Calu3 (cell line): ENCODE measurements around the gene TNFSF11. TPM values are rescaled to one million over a fixed set of nuclear protein-coding genes. Genes with fewer than 3 reads are reported as not detected.

Experiments
- BruUV-seq: library from RNA; stranded (reverse); fragments of 400-500 nt; replicated peaks from 2 replicates; lab custom pipeline; 2021; lab: Mats Ljungman, UMichigan
- CTCF ChIA-PET: fragments of 300-600 bp; sonication (Branson Sonifier 250); formaldehyde crosslinking; loops from one replicate; lab custom pipeline; 2022; ENCODE audit warnings: antibody characterized with exemption; lab: Charles Lee
- DNase-seq: peaks from one replicate; pipeline ENCODE4 v3.0.0; 2022
- H3K27ac Mint-ChIP-seq: one replicate; pipeline ENCODE4 v1.8.0; 2022; ENCODE audit warnings: mixed read lengths; ENCODE audit not compliant: unreplicated experiment
- H3K27me3 Mint-ChIP-seq: one replicate; pipeline ENCODE4 v1.8.0; 2022; ENCODE audit warnings: mixed read lengths; ENCODE audit not compliant: unreplicated experiment
- H3K36me3 Mint-ChIP-seq: one replicate; pipeline ENCODE4 v1.8.0; 2022; ENCODE audit warnings: mild to moderate bottlenecking, moderate library complexity, mixed read lengths; ENCODE audit not compliant: insufficient read depth, unreplicated experiment
- H3K4me1 Mint-ChIP-seq: one replicate; pipeline ENCODE4 v1.8.0; 2022; ENCODE audit warnings: mild to moderate bottlenecking, low read depth, mixed read lengths; ENCODE audit not compliant: unreplicated experiment
- H3K4me3 Mint-ChIP-seq: one replicate; pipeline ENCODE4 v1.8.0; 2022; ENCODE audit warnings: mild to moderate bottlenecking, low read depth, moderate library complexity, mixed read lengths; ENCODE audit not compliant: unreplicated experiment
- H3K9me3 Mint-ChIP-seq: one replicate; pipeline ENCODE4 v1.8.0; 2022; ENCODE audit warnings: low read depth, mixed read lengths; ENCODE audit not compliant: unreplicated experiment
- intact Hi-C: fragments of 100-400 bp; cut with micrococcal nuclease; formaldehyde crosslinking; loops from one replicate; pipeline ENCODE4 v1.10.0; 2022; ENCODE audit not compliant: unreplicated experiment
- total RNA-seq: library from RNA; stranded (reverse); gene quantifications from 2 replicates; pipeline ENCODE4 v1.2.3, GENCODE V29; 2022
- TF ChIP-seq, protein P1 (sequence below): fragments of 200-600 bp; IDR thresholded peaks from one replicate; pipeline ENCODE4 v1.8.0; 2022; ENCODE audit warnings: antibody characterized with exemption; ENCODE audit not compliant: unreplicated experiment

The TNFSF11 gene
- total RNA-seq, 1 experiment from 2014 or later = 0.26 TPM

DNA sequence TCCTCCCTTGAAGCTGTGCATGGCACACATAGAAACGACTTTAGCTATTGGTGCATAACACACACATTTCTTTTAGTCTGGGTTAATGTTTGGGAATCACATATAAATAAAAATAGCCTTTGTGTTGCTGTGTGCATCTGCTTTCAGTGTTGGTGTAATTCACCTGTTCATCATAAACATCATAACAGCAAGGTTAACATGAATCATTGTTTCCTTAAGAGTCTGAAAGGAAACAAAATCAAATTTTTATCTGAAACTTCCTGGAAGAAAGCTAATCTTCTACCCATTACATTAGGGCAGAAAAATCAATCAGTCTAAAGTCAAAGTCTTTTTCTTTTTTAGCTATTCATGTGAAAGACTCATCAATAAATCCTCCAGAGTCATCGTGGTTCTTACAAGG lies 35.0 kb upstream of the TNFSF11 start:
- H3K27ac Mint-ChIP-seq = peak overlapping the region; percentile 35
- H3K27me3 Mint-ChIP-seq = no peaks in the 10 kb centered on the region
- intact Hi-C loops = no loop called here
- no peaks in the 10 kb centered on the region for H3K9me3 Mint-ChIP-seq
- no peak for DNase-seq
- no TSS peak for BruUV-seq
- CTCF ChIA-PET = no interaction called here
- TF ChIP-seq, protein P1, sequence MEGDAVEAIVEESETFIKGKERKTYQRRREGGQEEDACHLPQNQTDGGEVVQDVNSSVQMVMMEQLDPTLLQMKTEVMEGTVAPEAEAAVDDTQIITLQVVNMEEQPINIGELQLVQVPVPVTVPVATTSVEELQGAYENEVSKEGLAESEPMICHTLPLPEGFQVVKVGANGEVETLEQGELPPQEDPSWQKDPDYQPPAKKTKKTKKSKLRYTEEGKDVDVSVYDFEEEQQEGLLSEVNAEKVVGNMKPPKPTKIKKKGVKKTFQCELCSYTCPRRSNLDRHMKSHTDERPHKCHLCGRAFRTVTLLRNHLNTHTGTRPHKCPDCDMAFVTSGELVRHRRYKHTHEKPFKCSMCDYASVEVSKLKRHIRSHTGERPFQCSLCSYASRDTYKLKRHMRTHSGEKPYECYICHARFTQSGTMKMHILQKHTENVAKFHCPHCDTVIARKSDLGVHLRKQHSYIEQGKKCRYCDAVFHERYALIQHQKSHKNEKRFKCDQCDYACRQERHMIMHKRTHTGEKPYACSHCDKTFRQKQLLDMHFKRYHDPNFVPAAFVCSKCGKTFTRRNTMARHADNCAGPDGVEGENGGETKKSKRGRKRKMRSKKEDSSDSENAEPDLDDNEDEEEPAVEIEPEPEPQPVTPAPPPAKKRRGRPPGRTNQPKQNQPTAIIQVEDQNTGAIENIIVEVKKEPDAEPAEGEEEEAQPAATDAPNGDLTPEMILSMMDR = no peak
- H3K4me1 Mint-ChIP-seq = peaks cover 17% of the 10 kb centered on the region
- no peaks in the 10 kb centered on the region for H3K36me3 Mint-ChIP-seq
- H3K4me3 Mint-ChIP-seq = no peak overlapping the region

DNA sequence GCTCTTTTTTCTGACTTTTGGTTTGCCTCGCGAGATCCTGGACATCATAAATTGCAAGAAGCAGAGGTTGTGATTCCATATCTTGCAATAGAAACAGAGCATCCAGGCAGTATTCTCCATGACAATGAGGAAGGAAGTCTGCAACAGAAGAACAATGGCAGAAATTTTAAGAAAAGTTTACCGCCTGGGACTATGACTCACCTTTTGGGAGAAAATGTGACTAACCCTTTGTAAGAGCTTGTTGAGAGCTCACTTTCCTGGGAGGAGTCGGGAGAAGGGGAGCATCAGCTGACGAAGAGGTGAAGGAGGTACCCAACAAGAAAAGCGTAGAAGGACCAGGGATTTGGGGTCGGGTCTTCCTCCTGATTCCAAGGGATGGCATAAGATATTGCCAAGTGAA lies 34.3 kb upstream of the TNFSF11 start:
- intact Hi-C loops = no loop called here
- BruUV-seq = no TSS peak
- H3K27ac Mint-ChIP-seq = peak overlapping the region; percentile 24
- TF ChIP-seq, protein P1 = no peak
- H3K9me3 Mint-ChIP-seq = no peaks in the 10 kb centered on the region
- H3K27me3 Mint-ChIP-seq = no peaks in the 10 kb centered on the region
- DNase-seq = no peak
- H3K4me3 Mint-ChIP-seq = no peak overlapping the region
- peaks cover 17% of the 10 kb centered on the region for H3K4me1 Mint-ChIP-seq
- H3K36me3 Mint-ChIP-seq = no peaks in the 10 kb centered on the region
- CTCF ChIA-PET = interaction anchor here (0.6 to 1.0 kb wide), 3 partner anchors 206 to 1644 kb away, joined by 3 read pairs; no protein-coding TSS in a partner anchor

DNA sequence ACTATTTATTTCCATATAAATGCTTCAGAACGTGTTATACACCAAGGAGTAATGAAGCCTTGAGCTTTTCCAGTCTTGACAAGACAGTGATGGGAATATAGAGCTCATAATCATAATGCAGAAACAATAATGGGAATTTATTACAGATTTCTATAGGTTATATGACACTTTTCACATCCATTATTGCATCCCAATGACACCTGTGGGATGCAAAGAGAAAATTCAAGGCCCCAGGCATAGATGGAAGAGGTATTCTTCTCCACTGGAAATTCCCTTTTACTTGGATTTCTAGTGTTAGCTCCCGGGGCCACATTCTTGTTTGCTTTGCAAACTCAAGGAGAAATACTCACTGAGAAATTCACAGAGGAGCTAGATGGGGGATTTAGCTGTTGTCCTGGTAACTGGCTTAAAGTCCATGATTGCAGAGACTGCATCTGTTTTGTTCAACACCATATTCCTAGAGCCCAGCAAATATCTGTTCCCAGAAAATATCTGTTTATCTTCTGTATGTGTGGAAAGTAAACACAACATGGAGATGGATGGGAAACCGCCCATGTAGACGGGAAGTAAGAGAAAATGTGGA lies 30.6 kb upstream of the TNFSF11 start:
- DNase-seq = no peak
- no peaks in the 10 kb centered on the region for H3K9me3 Mint-ChIP-seq
- H3K36me3 Mint-ChIP-seq = no peaks in the 10 kb centered on the region
- H3K27ac Mint-ChIP-seq = no peak overlapping the region
- TF ChIP-seq, protein P1 = no peak
- no peak overlapping the region for H3K4me3 Mint-ChIP-seq
- BruUV-seq = no TSS peak
- no peaks in the 10 kb centered on the region for H3K27me3 Mint-ChIP-seq
- H3K4me1 Mint-ChIP-seq = peaks cover 17% of the 10 kb centered on the region
- intact Hi-C loops = no loop called here
- CTCF ChIA-PET = interaction anchor here (0.7 kb wide), 1 partner anchor 72 kb away, joined by 3 read pairs; no protein-coding TSS in a partner anchor

DNA sequence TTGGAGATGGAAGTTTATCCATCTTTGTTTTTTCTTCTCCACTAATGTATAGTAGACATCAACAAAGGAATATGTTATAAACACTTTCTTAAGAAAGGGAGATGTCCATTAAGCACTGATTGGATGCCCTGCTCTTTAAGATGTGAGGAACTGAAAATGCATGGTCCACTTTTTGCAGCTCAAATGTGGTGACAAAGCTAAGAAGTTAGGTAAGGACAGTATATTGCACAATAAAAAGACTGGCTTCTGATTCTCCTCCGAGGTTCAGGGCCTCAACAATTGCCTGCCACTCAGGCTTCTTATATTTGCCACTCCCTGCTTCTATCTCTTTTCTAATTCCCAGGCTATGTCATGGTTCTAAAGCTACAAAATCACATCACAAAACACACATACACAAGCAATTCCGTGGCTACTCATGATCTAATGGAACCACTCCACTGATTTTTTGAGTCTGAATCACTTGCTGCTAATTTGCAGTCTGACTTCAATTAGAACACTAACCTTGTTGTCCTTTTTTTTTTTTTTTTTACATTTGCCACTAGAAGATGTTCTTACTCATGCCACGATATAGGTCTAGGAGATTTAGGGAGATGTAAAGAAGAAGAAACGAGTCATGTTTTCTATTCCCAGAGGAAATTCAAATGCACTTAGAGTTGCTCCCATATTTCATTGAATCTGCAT lies 29.6 kb upstream of the TNFSF11 start:
- Mint-ChIP-seq H3K9me3 (no peaks in the 10 kb centered on the region), H3K27me3 (no peaks in the 10 kb centered on the region), H3K27ac (no peak overlapping the region), H3K4me3 (no peak overlapping the region), H3K36me3 (no peaks in the 10 kb centered on the region), H3K4me1 (peaks cover 8% of the 10 kb centered on the region)
- DNase-seq = no peak
- no TSS peak for BruUV-seq
- CTCF ChIA-PET = interaction anchor here (0.7 kb wide), 1 partner anchor 71 kb away, joined by 3 read pairs; no protein-coding TSS in a partner anchor
- intact Hi-C loops = no loop called here
- TF ChIP-seq, protein P1 = no peak
